Neural progenitor cell (in vitro differentiated cells): Measurements from ENCODE around the gene MAD1L1.

Experiments
- EZH2phosphoT487 ChIP-seq: fragments of 200-600 bp; sonication (generic); IDR thresholded peaks from 2 replicates; pipeline ENCODE4 v1.6.1; 2017; ENCODE audit warnings: antibody characterized with exemption
- TF ChIP-seq, protein P1 (sequence below): fragments of 200-600 bp; sonication (generic); IDR thresholded peaks from 2 replicates; pipeline ENCODE4 v1.5.1; 2017; ENCODE audit warnings: antibody characterized with exemption, mild to moderate bottlenecking

DNA sequence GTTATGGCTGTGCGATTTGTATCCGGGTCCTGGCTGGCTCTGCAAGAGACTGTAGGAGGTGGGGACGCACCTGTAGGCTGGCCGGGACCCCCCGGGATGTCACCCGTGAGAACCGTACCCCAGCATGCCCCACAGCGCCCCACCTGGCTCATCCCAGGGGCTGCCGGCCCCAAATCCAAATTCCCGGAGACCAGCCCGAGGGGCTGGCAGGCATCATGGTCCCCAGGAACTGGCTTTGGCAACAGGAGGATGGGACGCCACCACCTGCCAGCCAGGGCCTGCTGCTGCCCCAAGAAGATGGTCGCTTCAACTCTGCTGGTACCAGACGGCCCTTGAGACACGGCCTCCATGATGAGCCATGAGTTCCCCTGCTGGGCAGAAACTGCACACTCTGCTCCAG lies 323.3 kb downstream of the MAD1L1 start:
- TF ChIP-seq, protein P1, sequence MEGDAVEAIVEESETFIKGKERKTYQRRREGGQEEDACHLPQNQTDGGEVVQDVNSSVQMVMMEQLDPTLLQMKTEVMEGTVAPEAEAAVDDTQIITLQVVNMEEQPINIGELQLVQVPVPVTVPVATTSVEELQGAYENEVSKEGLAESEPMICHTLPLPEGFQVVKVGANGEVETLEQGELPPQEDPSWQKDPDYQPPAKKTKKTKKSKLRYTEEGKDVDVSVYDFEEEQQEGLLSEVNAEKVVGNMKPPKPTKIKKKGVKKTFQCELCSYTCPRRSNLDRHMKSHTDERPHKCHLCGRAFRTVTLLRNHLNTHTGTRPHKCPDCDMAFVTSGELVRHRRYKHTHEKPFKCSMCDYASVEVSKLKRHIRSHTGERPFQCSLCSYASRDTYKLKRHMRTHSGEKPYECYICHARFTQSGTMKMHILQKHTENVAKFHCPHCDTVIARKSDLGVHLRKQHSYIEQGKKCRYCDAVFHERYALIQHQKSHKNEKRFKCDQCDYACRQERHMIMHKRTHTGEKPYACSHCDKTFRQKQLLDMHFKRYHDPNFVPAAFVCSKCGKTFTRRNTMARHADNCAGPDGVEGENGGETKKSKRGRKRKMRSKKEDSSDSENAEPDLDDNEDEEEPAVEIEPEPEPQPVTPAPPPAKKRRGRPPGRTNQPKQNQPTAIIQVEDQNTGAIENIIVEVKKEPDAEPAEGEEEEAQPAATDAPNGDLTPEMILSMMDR, result peak; percentile 13
- no peak for TF ChIP-seq EZH2phosphoT487
